Right lobe of liver (tissue), 4 donors: Measurements from ENCODE around the gene SEMA3E.

Experiments used
- POLR2A ChIP-seq: fragments of 450-650 bp; IDR thresholded peaks from one replicate; pipeline ENCODE4 v1.6.1; 2017; ENCODE audit warnings: antibody characterized with exemption, mild to moderate bottlenecking
- TF ChIP-seq, protein P1 (sequence below), 4 donors: fragments of 200-600 bp in 3 of 4; fragments of 450-650 bp in 1 of 4; IDR thresholded peaks; one replicate each; pipeline versions ENCODE4 v1.5.1 to v1.8.0; 2016 to 2022; ENCODE audit warnings: antibody characterized with exemption in 4 of 4, mild to moderate bottlenecking in 2 of 4
- donor health status: DM: no; HTN: no; CAD: no.
- donor health status: DM: no; HTN: no; CAD: no.
- donor health status: DM: no; HTN: yes; CAD: no.

DNA sequence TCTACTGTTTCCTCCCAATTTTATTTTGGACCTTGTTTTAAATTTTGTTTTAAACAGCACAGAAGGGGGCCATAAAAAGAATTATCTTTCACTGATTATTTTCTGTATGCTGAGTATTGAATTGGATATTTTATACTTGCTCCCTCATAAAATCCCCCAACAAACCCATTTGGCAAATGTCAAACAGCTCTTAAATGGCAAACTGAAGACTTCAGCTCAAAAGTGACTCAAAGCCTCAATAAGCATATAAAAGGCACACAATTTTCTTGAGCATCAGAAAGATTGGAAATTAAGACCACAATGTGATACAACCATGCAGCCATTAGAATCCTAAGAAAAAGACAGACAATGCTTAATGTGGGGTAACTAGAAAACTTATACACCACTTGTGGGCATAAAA is 199.2 kb downstream of the SEMA3E start:
- TF ChIP-seq, protein P1, sequence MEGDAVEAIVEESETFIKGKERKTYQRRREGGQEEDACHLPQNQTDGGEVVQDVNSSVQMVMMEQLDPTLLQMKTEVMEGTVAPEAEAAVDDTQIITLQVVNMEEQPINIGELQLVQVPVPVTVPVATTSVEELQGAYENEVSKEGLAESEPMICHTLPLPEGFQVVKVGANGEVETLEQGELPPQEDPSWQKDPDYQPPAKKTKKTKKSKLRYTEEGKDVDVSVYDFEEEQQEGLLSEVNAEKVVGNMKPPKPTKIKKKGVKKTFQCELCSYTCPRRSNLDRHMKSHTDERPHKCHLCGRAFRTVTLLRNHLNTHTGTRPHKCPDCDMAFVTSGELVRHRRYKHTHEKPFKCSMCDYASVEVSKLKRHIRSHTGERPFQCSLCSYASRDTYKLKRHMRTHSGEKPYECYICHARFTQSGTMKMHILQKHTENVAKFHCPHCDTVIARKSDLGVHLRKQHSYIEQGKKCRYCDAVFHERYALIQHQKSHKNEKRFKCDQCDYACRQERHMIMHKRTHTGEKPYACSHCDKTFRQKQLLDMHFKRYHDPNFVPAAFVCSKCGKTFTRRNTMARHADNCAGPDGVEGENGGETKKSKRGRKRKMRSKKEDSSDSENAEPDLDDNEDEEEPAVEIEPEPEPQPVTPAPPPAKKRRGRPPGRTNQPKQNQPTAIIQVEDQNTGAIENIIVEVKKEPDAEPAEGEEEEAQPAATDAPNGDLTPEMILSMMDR (IDR thresholded peaks at IDR 0.05): no peak
- TF ChIP-seq POLR2A: no peak
